Coronary artery (tissue), 2 donors: ENCODE measurements around the gene TREH.
"Not testable (repeated sequence)": the region's sequence is repeated elsewhere in the genome, so short reads cannot be mapped to it uniquely, and the experiment has no call there.

Experiments used
- DNase-seq: peaks from one replicate; pipeline ENCODE4 v3.0.0-alpha.2; 2017; ENCODE audit warnings: low spot score
- H3K27ac ChIP-seq, 2 donors: fragments of 200-600 bp; sonication (generic); one replicate each; pipeline ENCODE4 v1.5.1; 2016 to 2019
- H3K4me3 ChIP-seq: fragments of 200-600 bp; sonication (generic); 2 replicates; pipeline ENCODE4 v1.5.1; 2016; ENCODE audit warnings: mild to moderate bottlenecking, moderate library complexity
- TF ChIP-seq, protein P1 (sequence below): fragments of 200-600 bp; sonication (generic); IDR thresholded peaks from one replicate; pipeline ENCODE4 v1.5.1; 2019; ENCODE audit warnings: antibody characterized with exemption

TREH gene

DNA sequence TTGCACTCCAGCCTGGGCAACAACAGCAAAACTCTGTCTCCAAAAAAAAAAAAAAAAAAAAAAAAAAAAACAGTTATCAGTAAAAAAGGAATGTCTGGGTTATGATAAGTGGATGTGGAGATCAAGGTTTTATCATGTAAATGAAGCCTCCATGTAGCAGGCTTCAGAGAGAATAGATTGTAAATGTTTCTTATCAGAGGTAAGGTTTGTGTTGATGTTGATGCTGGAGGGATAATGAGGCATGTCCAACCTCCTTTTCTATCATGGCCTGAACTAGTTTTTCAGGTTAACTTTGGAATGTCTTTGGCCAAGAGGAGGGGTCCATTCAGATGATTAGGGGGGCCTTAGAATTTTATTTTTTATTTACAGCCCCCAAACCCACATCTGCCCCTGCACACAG is 35.4 kb upstream of the TREH start:
- no peak for DNase-seq
- no peak overlapping the region for H3K27ac ChIP-seq
- TF ChIP-seq, protein P1, sequence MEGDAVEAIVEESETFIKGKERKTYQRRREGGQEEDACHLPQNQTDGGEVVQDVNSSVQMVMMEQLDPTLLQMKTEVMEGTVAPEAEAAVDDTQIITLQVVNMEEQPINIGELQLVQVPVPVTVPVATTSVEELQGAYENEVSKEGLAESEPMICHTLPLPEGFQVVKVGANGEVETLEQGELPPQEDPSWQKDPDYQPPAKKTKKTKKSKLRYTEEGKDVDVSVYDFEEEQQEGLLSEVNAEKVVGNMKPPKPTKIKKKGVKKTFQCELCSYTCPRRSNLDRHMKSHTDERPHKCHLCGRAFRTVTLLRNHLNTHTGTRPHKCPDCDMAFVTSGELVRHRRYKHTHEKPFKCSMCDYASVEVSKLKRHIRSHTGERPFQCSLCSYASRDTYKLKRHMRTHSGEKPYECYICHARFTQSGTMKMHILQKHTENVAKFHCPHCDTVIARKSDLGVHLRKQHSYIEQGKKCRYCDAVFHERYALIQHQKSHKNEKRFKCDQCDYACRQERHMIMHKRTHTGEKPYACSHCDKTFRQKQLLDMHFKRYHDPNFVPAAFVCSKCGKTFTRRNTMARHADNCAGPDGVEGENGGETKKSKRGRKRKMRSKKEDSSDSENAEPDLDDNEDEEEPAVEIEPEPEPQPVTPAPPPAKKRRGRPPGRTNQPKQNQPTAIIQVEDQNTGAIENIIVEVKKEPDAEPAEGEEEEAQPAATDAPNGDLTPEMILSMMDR: no peak
- H3K4me3 ChIP-seq: no peak overlapping the region

DNA sequence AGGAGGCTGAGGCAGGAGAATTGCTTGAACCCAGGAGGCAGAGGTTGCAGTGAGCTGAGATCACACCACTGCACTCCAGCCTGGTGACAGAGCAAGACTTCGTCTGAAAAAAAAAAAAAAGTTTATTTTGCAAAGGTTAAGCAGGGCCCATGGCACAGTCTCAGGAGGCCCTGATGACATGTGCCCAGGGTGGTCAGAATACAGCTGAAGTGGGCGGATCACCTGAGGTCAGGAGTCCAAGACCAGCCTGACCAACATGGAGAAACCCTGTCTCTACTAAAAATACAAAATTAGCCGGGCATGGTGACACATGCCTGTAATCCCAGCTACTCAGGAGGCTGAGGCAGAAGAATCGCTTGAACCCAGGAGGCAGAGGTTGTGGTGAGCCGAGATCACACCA is 35.0 kb upstream of the TREH start:
- not testable (repeated sequence) for DNase-seq, H3K4me3 ChIP-seq, H3K27ac ChIP-seq

DNA sequence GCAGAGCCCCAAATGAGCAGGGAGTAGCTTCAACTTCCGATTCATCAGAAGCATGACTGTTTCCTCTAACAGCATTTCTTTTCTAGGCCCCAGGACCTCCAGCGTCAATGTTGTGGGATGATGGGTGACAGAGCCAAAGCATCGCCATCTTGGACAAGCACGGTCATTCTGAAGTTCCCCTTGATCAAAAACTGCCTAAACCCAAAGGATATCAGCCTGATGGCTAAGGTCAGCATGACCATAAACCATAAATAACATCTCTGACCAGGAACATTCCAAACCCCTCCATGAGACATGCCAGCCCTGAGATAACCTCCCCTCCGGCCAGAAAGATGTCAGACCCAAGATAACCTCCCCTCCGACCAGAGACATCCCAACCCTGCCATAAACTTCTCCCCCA is 28.8 kb upstream of the TREH start:
- H3K4me3 ChIP-seq: no peak overlapping the region
- TF ChIP-seq, protein P1: no peak
- DNase-seq: no peak
- no peak overlapping the region for H3K27ac ChIP-seq

DNA sequence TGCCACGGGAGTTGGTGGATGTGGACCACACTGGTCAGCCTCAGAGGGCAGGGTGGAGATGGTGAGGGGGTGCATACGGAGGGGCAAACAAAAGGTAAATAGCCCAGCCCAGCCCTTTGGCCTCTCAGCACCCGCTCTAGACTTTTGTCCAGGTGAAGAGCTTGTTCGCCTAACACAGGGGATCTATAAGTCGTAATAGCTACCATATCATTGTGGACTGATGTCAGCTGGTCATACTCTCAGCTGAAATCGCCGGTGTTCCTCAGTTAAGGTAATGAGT is 27.0 kb upstream of the TREH start:
- peak; percentile 66 for DNase-seq
- TF ChIP-seq, protein P1: no peak
- no peak overlapping the region for H3K27ac ChIP-seq
- no peak overlapping the region for H3K4me3 ChIP-seq

DNA sequence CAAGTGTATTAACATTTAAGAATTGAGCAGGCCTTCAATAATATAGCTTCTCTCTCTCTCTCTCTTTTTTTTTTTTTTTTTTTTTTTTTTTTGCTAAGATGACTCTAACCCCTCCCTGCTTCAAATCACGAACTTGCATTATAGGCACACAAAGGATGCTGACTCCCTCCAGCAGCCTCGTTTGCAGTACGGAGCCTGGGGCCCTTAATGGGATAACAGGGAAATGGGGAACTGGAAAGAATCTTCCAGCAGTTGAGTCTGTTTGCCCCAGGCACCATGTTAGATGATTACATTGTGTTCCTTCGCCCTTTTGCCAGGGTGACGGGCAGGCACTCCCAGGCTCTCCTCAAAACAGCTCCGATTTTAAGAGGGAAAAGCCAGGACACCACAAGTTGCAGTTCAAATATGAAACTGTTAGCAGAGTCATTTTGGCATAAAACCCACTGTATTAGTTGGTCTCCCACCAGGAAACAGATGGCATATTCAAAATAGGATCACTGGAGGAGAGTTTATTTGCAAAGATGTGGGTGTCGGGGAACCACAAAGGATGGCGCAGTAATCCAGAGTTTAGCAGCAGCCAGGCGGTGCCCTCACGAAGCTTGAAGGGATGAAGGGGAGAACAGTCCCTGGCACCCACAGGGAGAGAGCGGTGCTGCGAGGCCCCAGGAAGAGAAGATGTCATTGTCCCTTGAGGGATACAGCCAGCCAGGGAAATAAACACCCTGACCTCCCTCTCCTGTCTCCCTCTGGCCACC is 26.5 kb upstream of the TREH start:
- TF ChIP-seq, protein P1: no peak
- H3K27ac ChIP-seq: no peak overlapping the region
- no peak for DNase-seq
- H3K4me3 ChIP-seq: no peak overlapping the region

DNA sequence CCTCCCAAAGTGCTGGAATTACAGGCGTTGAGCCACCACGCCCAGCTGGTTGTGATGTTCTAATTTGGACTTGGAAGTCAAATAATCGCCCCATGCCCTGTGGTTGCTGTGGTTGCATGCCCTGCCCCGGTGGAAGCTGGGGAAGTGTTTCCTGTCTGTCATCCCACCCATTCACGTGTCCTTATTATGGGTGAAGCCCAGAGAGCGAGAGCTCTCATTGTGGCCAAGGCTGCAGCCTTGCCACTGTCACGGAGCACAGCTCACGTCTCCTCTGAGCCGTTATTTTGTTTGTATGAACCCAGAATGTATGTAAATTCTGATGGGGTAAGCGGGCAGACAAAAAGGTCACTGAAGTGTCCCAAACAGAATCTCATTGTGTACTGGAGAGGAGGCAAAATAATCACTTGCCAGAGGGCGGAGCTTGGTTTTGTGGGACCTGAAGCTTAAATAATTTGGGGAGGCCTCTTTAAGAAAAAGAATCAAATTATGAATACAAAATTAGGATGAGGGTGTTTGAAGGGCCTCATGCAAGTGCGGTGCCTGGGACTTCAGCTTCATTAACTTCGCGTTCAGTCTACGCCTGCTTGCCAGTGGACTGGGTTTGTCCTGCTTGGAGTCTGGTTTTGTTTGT is 25.8 kb upstream of the TREH start:
- DNase-seq: peak; percentile 68
- no peak overlapping the region for H3K27ac ChIP-seq
- TF ChIP-seq, protein P1: no peak
- no peak overlapping the region for H3K4me3 ChIP-seq

DNA sequence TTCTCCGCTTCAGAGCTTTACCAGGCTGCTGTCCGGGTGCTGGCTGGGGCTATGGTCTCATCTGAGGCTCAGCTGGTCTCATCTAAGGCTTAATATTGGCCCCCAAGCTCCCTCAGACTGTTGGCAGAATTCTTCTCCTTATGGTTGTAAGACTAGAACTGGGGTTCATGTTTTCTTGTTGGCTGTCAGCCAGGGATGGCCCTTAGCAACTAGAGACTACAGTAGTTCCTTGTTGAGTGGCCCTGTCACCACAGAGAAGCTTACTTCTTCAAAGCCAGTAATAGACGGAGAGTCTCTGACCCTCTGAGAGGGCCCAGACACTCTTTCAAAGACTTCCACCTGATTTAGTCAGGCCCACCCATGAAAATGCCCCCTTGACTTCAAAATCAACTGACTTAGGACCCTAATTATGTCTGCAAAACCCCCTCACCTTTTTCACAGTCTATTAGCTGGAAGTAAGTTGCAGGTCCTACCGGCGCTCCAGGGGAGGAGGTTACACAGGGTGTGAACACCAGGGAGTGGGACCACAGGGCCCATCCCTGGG is 24.2 kb upstream of the TREH start:
- TF ChIP-seq, protein P1: no peak
- H3K27ac ChIP-seq: no peak overlapping the region
- peak; percentile 69 for DNase-seq
- H3K4me3 ChIP-seq: no peak overlapping the region
